Body of pancreas (tissue), 4 donors: ENCODE measurements around the gene PTHLH. TPM values are rescaled to one million over a fixed set of nuclear protein-coding genes. Genes with fewer than 3 reads are reported as not detected.

Source experiments
- ATAC-seq: fragments of 150-250 bp; one replicate; pipeline ENCODE4 v1.9.1; 2016
- DNase-seq, 4 donors: peaks; one replicate each; pipeline ENCODE4 v3.0.0-alpha.2; 2019
- H3K27ac ChIP-seq, 4 donors: fragments of 200-600 bp; sonication (generic); 1 replicate in 3 of 4; 2 replicates in 1 of 4; pipeline versions ENCODE4 v1.5.1 to v1.6.1; 2016 to 2019; ENCODE audit warnings: mild to moderate bottlenecking in 1 of 4, mixed read lengths in 1 of 4, moderate library complexity in 1 of 4
- H3K27me3 ChIP-seq, 2 donors: fragments of 200-600 bp; sonication (generic); one replicate each; pipeline ENCODE4 v1.6.0; 2016; ENCODE audit warnings: mild to moderate bottlenecking in 1 of 2
- H3K36me3 ChIP-seq, 2 donors: fragments of 200-600 bp; sonication (generic); replicated peaks in 1 of 2; 2 replicates each; pipeline ENCODE4 v1.5.1; 2016; ENCODE audit warnings: low read depth in 2 of 2; ENCODE audit not compliant: insufficient read depth in 1 of 2
- H3K4me1 ChIP-seq: fragments of 200-600 bp; sonication (generic); one replicate; pipeline ENCODE4 v1.6.0; 2016
- H3K4me3 ChIP-seq, 2 donors: fragments of 200-600 bp; sonication (generic); 1 replicate in 1 of 2; 2 replicates in 1 of 2; pipeline ENCODE4 v1.5.1; 2016 to 2019
- H3K9me3 ChIP-seq, 3 donors: fragments of 200-600 bp; sonication (generic); 1 replicate in 2 of 3; 2 replicates in 1 of 3; pipeline ENCODE4 v1.5.1; 2016
- CTCF ChIP-seq, 7 experiments: fragments of 450-650 bp in 4 of 7; fragments of 200-600 bp in 3 of 7; sonication (generic) in 3 of 7; IDR thresholded peaks; one replicate each; pipeline ENCODE4 v1.5.1; 2016 to 2019; ENCODE audit warnings: antibody characterized with exemption in 7 of 7
- POLR2A ChIP-seq, 3 donors: fragments of 450-650 bp; IDR thresholded peaks; one replicate each; pipeline ENCODE4 v1.6.1; 2016; ENCODE audit warnings: antibody characterized with exemption in 3 of 3, mild to moderate bottlenecking in 2 of 3
- WGBS, 2 donors: methylation state at CpG; one replicate each; pipeline ENCODE4 v1.1.5; 2017; 5-methylcytosine and 5-hydroxymethylcytosine counted together
- intact Hi-C: fragments of 100-400 bp; cut with DNase I; formaldehyde crosslinking; loops from one replicate; pipeline ENCODE4 v1.15.1; 2023
- total RNA-seq, 2 donors: library from RNA; depleted of rRNA; stranded (reverse); fragments of >200 nt; gene quantifications; one replicate each; pipeline ENCODE4 v1.1.0, GENCODE V29; 2016

The PTHLH gene
- total RNA-seq, 2 donors from 2014 or later: 0.78 TPM; not detected in 1

GRCh38 chr12:27968972-27969623 lies 3.4 kb downstream of the PTHLH start:
- DNase-seq (peak in 3 of 4 donors; percentile 18 to 23 (median 20)), ATAC-seq (peak; percentile 25)
- Histone ChIP-seq H3K36me3 (no peaks in the 10 kb centered on the region), H3K9me3 (no peaks in the 10 kb centered on the region), H3K4me1 (peaks cover 35% of the 10 kb centered on the region), H3K27ac (no peak overlapping the region), H3K27me3 (no peaks in the 10 kb centered on the region), H3K4me3 (peak overlapping the region in 1 of 2 donors; percentile 10)
- intact Hi-C loops: no loop called here
- TF ChIP-seq POLR2A (IDR thresholded peaks at IDR 0.05) (no peak), CTCF (IDR thresholded peaks at IDR 0.05) (no peak)
- WGBS, 2 donors: 2 to 5% methylated on average over 18 to 38 of the region's 38 CpGs

GRCh38 chr12:27967551-27968054 lies 4.9 kb downstream of the PTHLH start:
- intact Hi-C loops: no loop called here
- no peak for DNase-seq
- ATAC-seq: no peak
- Histone ChIP-seq H3K27ac (no peak overlapping the region), H3K9me3 (no peaks in the 10 kb centered on the region), H3K4me3 (no peak overlapping the region), H3K27me3 (no peaks in the 10 kb centered on the region), H3K4me1 (peaks cover 31% of the 10 kb centered on the region), H3K36me3 (no peaks in the 10 kb centered on the region)
- 33 to 43% methylated on average over 2 of the region's 2 CpGs for WGBS, 2 donors
- TF ChIP-seq POLR2A (IDR thresholded peaks at IDR 0.05) (no peak), CTCF (IDR thresholded peaks at IDR 0.05) (no peak)

- Histone ChIP-seq H3K36me3 (no peaks in the 10 kb centered on the region), H3K27ac (no peak overlapping the region), H3K4me3 (no peak overlapping the region), H3K9me3 (no peaks in the 10 kb centered on the region), H3K4me1 (peaks cover 31% of the 10 kb centered on the region), H3K27me3 (no peaks in the 10 kb centered on the region)
- no peak for DNase-seq
- TF ChIP-seq POLR2A (IDR thresholded peaks at IDR 0.05) (no peak), CTCF (IDR thresholded peaks at IDR 0.05) (no peak)
- ATAC-seq: no peak
- 70 to 71% methylated on average over 2 of the region's 2 CpGs for WGBS, 2 donors
- intact Hi-C loops: no loop called here
Observed at GRCh38 chr12:27966870-27967269, 5.7 kb downstream of the PTHLH start.

- Histone ChIP-seq H3K4me3 (no peak overlapping the region), H3K4me1 (peaks cover 25% of the 10 kb centered on the region), H3K9me3 (no peaks in the 10 kb centered on the region), H3K27ac (no peak overlapping the region), H3K36me3 (no peaks in the 10 kb centered on the region), H3K27me3 (no peaks in the 10 kb centered on the region)
- WGBS, 2 donors: 81 to 86% methylated on average over 2 of the region's 2 CpGs
- intact Hi-C loops: no loop called here
- no peak for TF ChIP-seq POLR2A (IDR thresholded peaks at IDR 0.05)
- DNase-seq (no peak), ATAC-seq (no peak)
Observed at GRCh38 chr12:27965966-27966365, 6.6 kb downstream of the PTHLH start.

GRCh38 chr12:27965411-27965810 lies 7.1 kb downstream of the PTHLH start:
- no peak overlapping the region for H3K4me3 ChIP-seq
- intact Hi-C loops: no loop called here
- DNase-seq (no peak), ATAC-seq (no peak)
- H3K27ac ChIP-seq: no peak overlapping the region
- peaks cover 20% of the 10 kb centered on the region for H3K4me1 ChIP-seq
- no peaks in the 10 kb centered on the region for H3K36me3 ChIP-seq
- no peaks in the 10 kb centered on the region for H3K27me3 ChIP-seq
- no peaks in the 10 kb centered on the region for H3K9me3 ChIP-seq
- TF ChIP-seq POLR2A (IDR thresholded peaks at IDR 0.05) (no peak), CTCF (IDR thresholded peaks at IDR 0.05) (no peak)
- WGBS, 2 donors: 79 to 95% methylated on average over 1 of the region's 1 CpG
